Tibial nerve (tissue), 4 donors: Measurements from ENCODE around the gene FAT1.

Experiments used
- CTCF ChIP-seq, 5 experiments: fragments of 200-600 bp in 3 of 5; fragments of 450-650 bp in 2 of 5; sonication (generic) in 3 of 5; IDR thresholded peaks; one replicate each; pipeline ENCODE4 v1.5.1; 2016 to 2019; ENCODE audit warnings: antibody characterized with exemption in 5 of 5, mild to moderate bottlenecking in 3 of 5, moderate library complexity in 2 of 5
- EP300 ChIP-seq, 2 donors: sonication (generic); formaldehyde crosslinking; IDR thresholded peaks; one replicate each; pipeline ENCODE4 v1.6.1; 2017; ENCODE audit warnings: antibody characterized with exemption in 2 of 2, mild to moderate bottlenecking in 1 of 2
- POLR2A ChIP-seq, 2 donors: fragments of 450-650 bp; IDR thresholded peaks; one replicate each; pipeline ENCODE4 v1.6.1; 2017; ENCODE audit warnings: antibody characterized with exemption in 2 of 2, mild to moderate bottlenecking in 2 of 2, moderate library complexity in 2 of 2

GRCh38 chr4:186730621-186731020 lies 7.0 kb upstream of the FAT1 start:
- TF ChIP-seq CTCF (IDR thresholded peaks at IDR 0.05) (no peak), EP300 (IDR thresholded peaks at IDR 0.05) (no peak), POLR2A (IDR thresholded peaks at IDR 0.05) (no peak)
